8988T (cell line): ENCODE data around the gene FAM81B.
"Not testable (repeated sequence)": the region's sequence is repeated elsewhere in the genome, so short reads cannot be mapped to it uniquely, and the experiment has no call there.

Source experiments
- DNase-seq: peaks from one replicate; pipeline ENCODE4 v3.0.0; 2011

Gene FAM81B, protein sequence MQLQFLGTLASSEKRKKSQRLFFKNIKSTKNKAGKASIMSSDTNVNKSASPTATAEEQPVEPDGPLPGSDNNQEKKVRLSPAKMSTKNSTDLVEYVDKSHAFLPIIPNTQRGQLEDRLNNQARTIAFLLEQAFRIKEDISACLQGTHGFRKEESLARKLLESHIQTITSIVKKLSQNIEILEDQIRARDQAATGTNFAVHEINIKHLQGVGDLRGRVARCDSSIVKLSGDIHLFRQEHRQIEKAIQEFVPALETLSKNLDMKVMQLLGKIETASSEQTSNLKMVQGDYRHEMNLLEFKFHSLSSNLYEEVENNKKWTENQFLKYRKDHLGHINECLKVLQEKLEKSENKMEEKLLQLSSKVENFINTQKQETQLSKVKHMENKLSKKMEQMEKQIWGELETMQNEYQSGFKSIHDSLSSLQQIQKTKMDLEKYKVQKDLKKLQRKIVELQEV

DNA sequence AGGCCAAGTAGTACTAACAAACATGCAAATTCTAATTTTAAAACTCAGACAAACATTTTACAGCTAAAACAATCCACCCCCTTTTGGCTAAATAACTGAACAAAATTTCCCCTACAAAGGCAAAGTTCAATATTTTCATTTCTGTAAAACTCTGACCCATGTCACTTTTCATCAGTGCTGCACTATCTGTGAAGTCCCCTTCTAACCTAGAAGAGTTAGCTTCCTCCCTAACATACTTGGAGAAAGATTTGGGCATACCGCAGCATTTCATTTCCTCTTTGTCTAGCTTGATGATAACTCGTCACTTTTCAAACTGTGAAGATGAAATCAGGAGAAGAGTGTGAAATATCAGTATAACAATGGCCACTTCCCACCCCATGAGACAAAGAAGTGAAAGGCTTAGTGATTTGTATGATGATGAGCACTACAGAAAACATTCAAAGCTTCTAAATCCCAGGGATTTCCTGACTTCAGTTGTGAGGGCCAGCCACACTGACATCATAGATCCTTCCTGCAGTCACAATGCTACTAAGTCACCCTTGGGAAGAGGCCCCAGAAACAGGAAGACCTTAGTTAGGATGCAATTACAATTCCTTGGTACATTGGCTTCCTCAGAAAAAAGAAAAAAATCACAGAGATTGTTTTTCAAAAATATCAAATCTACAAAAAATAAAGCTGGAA lies at the start of gene FAM81B:
Gene FAM81B, plus strand, starts transcription at position 555 of the 681 bp plus-strand sequence. Its CDS starts 24 bp downstream, at position 579.
- no peak for DNase-seq

- not testable (repeated sequence) for DNase-seq
Measured at GRCh38 chr5:95341444-95341843, 49.7 kb upstream of the FAM81B start.

DNA sequence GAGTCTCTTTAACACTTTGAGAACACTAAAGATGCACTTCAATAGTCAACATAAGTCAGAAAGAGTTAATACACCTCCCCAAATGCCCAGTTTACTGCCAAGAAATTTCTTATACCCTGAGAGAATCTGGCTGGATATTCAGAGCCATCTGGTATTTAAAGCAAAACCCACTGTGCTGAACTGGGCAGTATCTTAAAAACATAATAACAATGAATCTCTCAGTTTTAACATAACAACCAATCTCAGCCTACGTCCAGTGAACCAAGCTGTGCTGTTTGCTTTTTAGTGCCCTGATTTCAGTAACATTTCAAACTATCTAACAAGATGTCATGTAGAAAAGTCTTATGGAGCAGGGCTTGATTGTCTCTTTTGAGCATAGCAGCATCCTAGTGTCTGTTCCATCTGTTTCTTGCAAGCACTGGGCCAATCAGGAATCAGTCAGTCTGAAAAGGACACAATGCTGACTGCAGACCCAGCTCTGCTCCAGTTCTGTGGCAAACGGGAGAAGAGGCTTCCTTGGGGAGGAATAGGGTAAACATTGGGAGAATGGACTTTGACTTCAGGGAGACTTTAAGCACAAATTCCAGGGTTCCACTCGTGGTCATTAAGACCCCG lies 43.6 kb upstream of the FAM81B start:
- DNase-seq, result no peak

- DNase-seq, result no peak
Measured at GRCh38 chr5:95350631-95351030, 40.5 kb upstream of the FAM81B start.

- DNase-seq, result no peak
Measured at GRCh38 chr5:95352691-95353090, 38.5 kb upstream of the FAM81B start.

DNA sequence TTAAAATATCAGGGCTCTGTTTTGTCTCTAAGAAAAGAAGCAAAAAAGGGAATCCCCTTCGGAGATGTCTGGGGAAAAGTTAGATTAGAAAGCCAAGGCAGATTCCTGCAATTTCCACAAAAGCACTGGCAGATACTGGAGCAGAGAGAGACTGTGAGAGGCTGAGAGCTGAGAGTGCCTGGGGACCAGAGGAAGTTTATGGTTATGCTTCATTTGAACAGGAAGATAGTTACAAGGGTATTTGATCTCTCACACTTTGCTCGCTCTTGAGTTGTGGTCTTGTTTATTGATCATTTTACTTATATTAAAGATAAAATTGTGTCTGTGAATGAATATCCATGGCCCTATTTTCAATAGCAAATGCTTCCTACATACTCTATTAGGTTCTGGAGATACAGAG lies 32.8 kb upstream of the FAM81B start:
- no peak for DNase-seq

DNA sequence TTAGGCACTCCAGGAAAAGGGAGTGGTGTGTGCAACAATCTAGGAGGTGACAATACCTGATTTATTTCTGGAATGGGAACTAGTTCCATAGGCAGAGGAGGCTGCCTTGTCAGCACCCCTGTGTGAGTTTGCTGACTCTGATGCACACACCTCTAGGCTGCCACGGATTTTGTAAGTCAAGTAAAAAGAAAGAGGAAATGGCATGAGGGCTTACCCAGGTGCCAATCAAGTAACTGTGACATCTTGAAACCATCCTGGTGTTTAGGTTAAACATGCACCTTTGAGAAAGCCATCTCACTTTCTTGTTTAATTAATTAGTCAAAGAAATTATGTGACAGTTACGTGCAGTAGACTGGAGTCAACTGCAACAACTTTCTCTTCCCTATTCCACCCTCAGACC lies 32.3 kb upstream of the FAM81B start:
- DNase-seq, result no peak

DNA sequence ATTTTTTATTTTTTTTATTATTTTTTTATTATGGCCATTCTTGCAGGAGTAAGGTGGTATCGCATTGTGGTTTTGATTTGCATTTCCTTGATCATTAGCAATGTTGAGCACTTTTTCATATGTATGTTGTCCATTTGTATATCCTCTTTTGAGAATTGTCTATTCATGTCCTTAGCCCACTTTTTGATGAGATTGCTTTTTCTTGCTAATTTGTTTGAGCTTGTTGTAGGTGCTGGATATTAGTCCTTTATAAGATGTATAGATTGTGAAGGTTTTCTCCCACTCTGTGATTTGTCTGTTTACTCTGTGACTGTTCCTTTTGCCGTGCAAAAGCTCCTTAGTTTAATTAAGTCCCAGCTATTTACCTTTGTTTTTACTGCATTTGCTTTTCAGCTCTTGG lies 30.5 kb upstream of the FAM81B start:
- DNase-seq, result not testable (repeated sequence)

DNA sequence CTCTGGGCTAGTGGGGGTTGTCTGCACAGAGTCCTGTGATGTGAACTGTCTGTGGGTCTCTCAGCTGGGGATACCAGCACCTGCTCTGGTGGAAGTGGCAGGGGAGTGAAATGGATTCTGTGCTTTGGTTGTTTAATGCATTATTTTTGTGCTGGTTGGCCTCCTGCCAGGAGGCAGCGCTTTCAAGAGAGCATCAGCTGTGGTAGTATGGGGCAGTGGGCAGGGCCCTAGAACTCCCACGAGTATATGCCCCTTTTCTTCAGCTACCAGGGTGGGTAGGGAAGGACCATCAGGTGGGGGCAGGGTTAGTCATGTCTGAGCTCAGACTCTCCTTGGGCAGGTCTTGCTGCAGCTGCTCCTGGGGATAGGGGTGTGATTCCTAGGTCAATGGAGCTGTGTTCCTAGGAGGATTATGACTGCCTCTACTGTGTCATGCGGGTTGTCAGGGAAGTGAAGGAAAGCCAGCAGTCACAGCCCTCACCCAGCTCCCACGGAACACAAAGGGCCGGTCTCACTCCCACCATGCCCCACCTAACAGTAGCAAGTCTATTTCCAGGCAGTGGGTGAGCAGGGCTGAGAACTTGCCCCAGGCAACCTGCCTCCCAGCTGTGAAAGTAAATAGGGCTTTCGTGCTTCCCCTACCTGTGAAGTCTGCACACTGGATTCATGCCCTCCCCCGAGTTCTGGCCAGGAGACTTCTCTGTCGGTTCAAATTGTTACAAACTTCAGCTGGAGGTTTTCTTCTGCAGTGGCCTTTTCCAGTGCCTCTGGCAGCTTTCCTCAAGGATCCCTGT lies 25.7 kb upstream of the FAM81B start:
- DNase-seq, result no peak

- no peak for DNase-seq
Measured at GRCh38 chr5:95369782-95370181, 21.4 kb upstream of the FAM81B start.

- no peak for DNase-seq
Measured at GRCh38 chr5:95374061-95374460, 17.1 kb upstream of the FAM81B start.

DNA sequence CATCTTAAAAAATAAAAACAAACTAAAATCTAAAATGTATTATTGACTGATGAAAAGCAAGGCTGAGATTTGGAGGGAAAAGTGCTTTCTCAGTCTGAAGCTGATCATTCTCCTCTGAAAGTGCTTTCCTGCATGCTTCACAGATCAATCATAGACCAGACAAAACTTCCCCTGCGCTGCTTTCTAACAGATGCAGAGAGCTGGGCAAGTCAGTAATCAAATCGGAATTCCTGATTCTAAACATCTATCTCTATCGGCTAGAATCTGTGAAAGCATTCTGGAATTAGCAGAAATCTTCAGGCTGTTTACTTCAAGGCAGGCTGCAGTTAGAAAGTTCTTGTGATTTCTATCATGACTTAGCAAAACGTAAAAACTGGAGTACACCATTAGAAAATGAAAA lies 15.6 kb upstream of the FAM81B start:
- DNase-seq, result no peak

GRCh38 chr5:95379133-95379532 lies 12.0 kb upstream of the FAM81B start:
- DNase-seq, result no peak

- DNase-seq, result no peak
Measured at GRCh38 chr5:95380103-95380628, 11.0 kb upstream of the FAM81B start.

DNA sequence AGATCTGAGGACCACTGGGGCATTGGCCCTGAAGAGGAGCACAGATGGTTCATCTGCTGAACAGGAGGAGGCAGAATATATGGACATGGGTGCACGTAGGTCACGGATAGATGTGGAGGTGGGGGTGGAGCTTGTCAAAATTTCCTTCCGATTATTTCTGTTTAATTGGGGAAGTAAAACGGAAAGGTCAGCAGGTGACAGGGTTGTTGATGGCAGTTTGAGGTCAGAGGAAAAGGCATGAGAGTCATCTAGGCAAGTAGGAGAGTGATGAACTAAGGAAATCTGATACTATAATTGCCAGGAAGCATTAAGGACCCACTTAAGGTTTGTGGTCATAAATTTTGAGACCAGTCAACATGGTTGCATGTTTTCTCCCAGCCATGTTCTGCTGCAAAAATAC lies 8.4 kb upstream of the FAM81B start:
- DNase-seq, result no peak

GRCh38 chr5:95384485-95385213 lies 6.5 kb upstream of the FAM81B start:
- DNase-seq, result no peak

GRCh38 chr5:95385334-95385733 lies 5.8 kb upstream of the FAM81B start:
- no peak for DNase-seq

GRCh38 chr5:95391965-95392364 lies 799 bp downstream of the FAM81B start:
- DNase-seq, result not testable (repeated sequence)

DNA sequence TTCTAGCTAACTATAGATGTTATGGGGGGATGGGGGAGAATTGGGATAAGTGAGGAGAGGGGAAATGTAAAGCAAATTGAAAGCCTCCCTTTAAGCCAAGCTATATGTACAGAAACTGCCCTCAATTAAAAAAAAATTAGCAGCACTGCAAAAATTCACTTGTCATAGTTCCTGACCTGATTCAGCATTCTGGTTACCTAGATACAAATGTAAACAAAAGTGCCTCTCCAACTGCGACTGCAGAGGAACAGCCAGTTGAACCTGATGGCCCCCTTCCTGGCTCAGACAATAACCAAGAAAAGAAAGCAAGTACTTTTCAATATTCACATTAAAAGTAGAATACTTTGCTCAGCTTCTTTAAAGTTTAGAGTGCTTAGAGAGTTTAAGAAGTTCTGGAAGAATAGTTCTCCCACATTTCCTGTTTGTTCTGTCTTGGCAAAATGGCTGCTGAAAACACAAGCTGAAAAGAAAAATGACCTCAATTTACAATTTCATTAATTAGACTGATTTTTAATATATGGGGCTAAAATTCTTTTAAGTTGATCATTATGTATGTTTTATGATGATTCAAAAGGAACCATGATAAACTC lies 1.5 kb downstream of the FAM81B start:
- no peak for DNase-seq

DNA sequence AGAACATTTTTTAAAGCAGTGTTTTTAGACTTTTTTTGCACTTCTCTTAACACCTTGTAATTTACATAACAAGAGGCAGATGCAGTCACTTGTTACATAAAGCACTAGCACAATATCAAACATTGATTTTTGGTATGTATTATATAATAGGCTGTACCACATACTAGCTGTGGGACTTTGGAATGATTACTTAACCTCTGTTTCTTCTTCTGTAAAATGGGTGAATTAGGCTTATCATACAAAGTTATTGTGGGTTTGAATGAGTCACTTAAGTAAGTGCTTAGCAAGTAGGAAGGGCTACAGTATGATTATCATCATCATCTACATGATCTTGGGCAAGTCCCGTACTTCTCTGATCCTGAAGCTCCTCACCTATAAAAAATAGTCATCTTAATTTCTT lies 2.1 kb downstream of the FAM81B start:
- DNase-seq, result no peak

DNA sequence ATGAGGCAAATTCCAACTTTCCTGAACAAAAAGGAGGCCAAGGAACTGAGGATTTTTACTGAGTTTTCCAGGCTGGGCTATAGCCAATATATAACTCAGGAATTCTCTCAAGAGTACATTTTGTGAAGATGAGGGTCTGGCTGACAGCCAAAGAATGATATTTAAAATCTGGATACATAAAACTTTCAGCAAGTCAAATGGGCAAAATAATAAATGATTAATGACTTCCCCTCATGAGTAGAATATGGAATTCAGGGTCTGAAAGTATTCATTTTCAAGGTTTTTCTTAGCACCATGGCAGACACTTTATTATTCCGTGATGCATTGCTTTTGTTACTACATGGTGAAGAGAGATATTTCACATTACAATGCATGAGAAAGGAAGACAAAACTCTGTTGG lies 7.8 kb downstream of the FAM81B start:
- no peak for DNase-seq

GRCh38 chr5:95401626-95402025 lies 10.5 kb downstream of the FAM81B start:
- DNase-seq, result no peak
